H9 (cell line): Measurements from ENCODE around the gene PLA2G12B. TPM values are rescaled to one million over a fixed set of nuclear protein-coding genes. Genes with fewer than 3 reads are reported as not detected.
"Not testable (repeated sequence)": the region's sequence is repeated elsewhere in the genome, so short reads cannot be mapped to it uniquely, and the experiment has no call there.

Source experiments
- DNase-seq: peaks from one replicate; pipeline ENCODE4 v3.0.0-alpha.2; 2017
- H2AFZ ChIP-seq: one replicate; pipeline ENCODE4 v1.6.1; 2013; ENCODE audit warnings: mild to moderate bottlenecking, low read length, control low read depth, moderate library complexity
- H2AK5ac ChIP-seq: 2 replicates; pipeline ENCODE4 v1.6.1; 2013; ENCODE audit warnings: low read length, control low read depth, mixed read lengths; ENCODE audit not compliant: insufficient read length
- H2BK120ac ChIP-seq: one replicate; pipeline ENCODE4 v1.6.1; 2013; ENCODE audit warnings: low read depth, mild to moderate bottlenecking, low read length, control low read depth, inconsistent platforms; ENCODE audit not compliant: poor library complexity, severe bottlenecking
- H2BK12ac ChIP-seq: 2 replicates; pipeline ENCODE4 v1.6.1; 2013; ENCODE audit warnings: low read length, control low read depth, mixed read lengths, low read depth; ENCODE audit not compliant: insufficient read length
- H2BK15ac ChIP-seq: 2 replicates; pipeline ENCODE4 v1.6.1; 2013; ENCODE audit warnings: low read depth, low read length, control low read depth
- H2BK20ac ChIP-seq: one replicate; pipeline ENCODE4 v1.6.1; 2013; ENCODE audit warnings: low read depth, mild to moderate bottlenecking, low read length, control low read depth, inconsistent platforms; ENCODE audit not compliant: poor library complexity, severe bottlenecking
- H2BK5ac ChIP-seq: 2 replicates; pipeline ENCODE4 v1.6.1; 2013; ENCODE audit warnings: low read length, control low read depth, mixed read lengths; ENCODE audit not compliant: insufficient read length
- H3K14ac ChIP-seq: 2 replicates; pipeline ENCODE4 v1.6.1; 2013; ENCODE audit warnings: low read length, control low read depth; ENCODE audit not compliant: insufficient read depth
- H3K18ac ChIP-seq: 2 replicates; pipeline ENCODE4 v1.6.1; 2013; ENCODE audit warnings: low read depth, mild to moderate bottlenecking, mixed read lengths, low read length, control low read depth; ENCODE audit not compliant: insufficient read length
- H3K23ac ChIP-seq: 2 replicates; pipeline ENCODE4 v1.6.1; 2013; ENCODE audit warnings: low read length, control low read depth, mixed read lengths, low read depth; ENCODE audit not compliant: insufficient read length
- H3K23me2 ChIP-seq: 2 replicates; pipeline ENCODE4 v1.6.1; 2013; ENCODE audit warnings: low read depth, mild to moderate bottlenecking, mixed read lengths, low read length, control low read depth; ENCODE audit not compliant: insufficient read length, poor library complexity, severe bottlenecking
- H3K27ac ChIP-seq: 2 replicates; pipeline ENCODE4 v1.5.1; 2013; ENCODE audit warnings: low read length, control low read depth, mixed read lengths, low read depth; ENCODE audit not compliant: insufficient read length
- H3K27me3 ChIP-seq: 2 replicates; pipeline ENCODE4 v1.6.1; 2013; ENCODE audit warnings: low read length, control low read depth, inconsistent platforms; ENCODE audit not compliant: insufficient read depth
- H3K4ac ChIP-seq: 2 replicates; pipeline ENCODE4 v1.6.1; 2013; ENCODE audit warnings: low read depth, mild to moderate bottlenecking, control low read depth, inconsistent platforms, low read length, moderate library complexity
- H3K4me1 ChIP-seq: 2 replicates; pipeline ENCODE4 v1.6.1; 2013; ENCODE audit warnings: low read length, control low read depth, inconsistent platforms; ENCODE audit not compliant: insufficient read depth
- H3K4me2 ChIP-seq: 2 replicates; pipeline ENCODE4 v1.6.1; 2013; ENCODE audit warnings: low read length, control low read depth, mixed read lengths; ENCODE audit not compliant: insufficient read length, insufficient read depth
- H3K56ac ChIP-seq: 2 replicates; pipeline ENCODE4 v1.6.1; 2013; ENCODE audit warnings: low read depth, mild to moderate bottlenecking, mixed read lengths, low read length, control low read depth; ENCODE audit not compliant: insufficient read length
- H3K79me1 ChIP-seq: 2 replicates; pipeline ENCODE4 v1.6.1; 2013; ENCODE audit warnings: low read depth, mild to moderate bottlenecking, moderate library complexity, low read length, control low read depth, inconsistent platforms; ENCODE audit not compliant: insufficient read depth, poor library complexity, severe bottlenecking
- H3K79me2 ChIP-seq: 2 replicates; pipeline ENCODE4 v1.6.1; 2013; ENCODE audit warnings: low read length, control low read depth, inconsistent platforms; ENCODE audit not compliant: insufficient read depth
- H3K9ac ChIP-seq: 2 replicates; pipeline ENCODE4 v1.6.1; 2013; ENCODE audit warnings: low read length, control low read depth, mixed read lengths; ENCODE audit not compliant: insufficient read length; ENCODE audit errors: extremely low read depth
- H3K9me3 ChIP-seq: one replicate; pipeline ENCODE4 v1.6.1; 2013; ENCODE audit warnings: low read depth, low read length, inconsistent platforms; ENCODE audit not compliant: control insufficient read depth
- H3T11ph ChIP-seq: one replicate; pipeline ENCODE4 v1.6.1; 2013; ENCODE audit warnings: mild to moderate bottlenecking, low read length, control low read depth, inconsistent platforms
- H4K20me1 ChIP-seq: one replicate; pipeline ENCODE4 v1.6.1; 2013; ENCODE audit not compliant: control insufficient read depth, insufficient read length, insufficient read depth
- H4K5ac ChIP-seq: 2 replicates; pipeline ENCODE4 v1.6.1; 2013; ENCODE audit warnings: low read depth, mild to moderate bottlenecking, mixed read lengths, low read length, control low read depth; ENCODE audit not compliant: insufficient read length
- H4K8ac ChIP-seq: replicated peaks from 2 replicates; pipeline ENCODE4 v1.6.1; 2013; ENCODE audit warnings: low read length, control low read depth, mixed read lengths, low read depth; ENCODE audit not compliant: insufficient read length
- H4K91ac ChIP-seq: 2 replicates; pipeline ENCODE4 v1.6.1; 2013; ENCODE audit warnings: low read depth, mild to moderate bottlenecking, moderate library complexity, mixed read lengths, low read length, control low read depth; ENCODE audit not compliant: insufficient read length
- H3K27ac Mint-ChIP-seq, 3 experiments: 2 replicates in 2 of 3; 3 replicates in 1 of 3; pipeline ENCODE4 v1.8.0; 2020 to 2021; ENCODE audit warnings: mixed read lengths in 3 of 3, mild to moderate bottlenecking in 1 of 3, moderate library complexity in 1 of 3
- H3K27me3 Mint-ChIP-seq: 2 replicates; pipeline ENCODE4 v1.8.0; 2021; ENCODE audit warnings: low read depth, mild to moderate bottlenecking, moderate library complexity, mixed read lengths
- H3K36me3 Mint-ChIP-seq, 3 experiments: 2 replicates in 2 of 3; 3 replicates in 1 of 3; pipeline ENCODE4 v1.8.0; 2020 to 2021; ENCODE audit warnings: low read depth in 3 of 3, mixed read lengths in 3 of 3; ENCODE audit not compliant: insufficient read depth in 1 of 3
- H3K4me1 Mint-ChIP-seq, 2 experiments: 2 replicates each; pipeline ENCODE4 v1.8.0; 2020; ENCODE audit warnings: mixed read lengths in 2 of 2
- H3K4me3 Mint-ChIP-seq, 2 experiments: 2 replicates in 1 of 2; 3 replicates in 1 of 2; pipeline ENCODE4 v1.8.0; 2020 to 2021; ENCODE audit warnings: mild to moderate bottlenecking in 2 of 2, mixed read lengths in 2 of 2, moderate library complexity in 1 of 2
- H3K9me3 Mint-ChIP-seq, 2 experiments: 2 replicates in 1 of 2; 3 replicates in 1 of 2; pipeline ENCODE4 v1.8.0; 2020; ENCODE audit warnings: mild to moderate bottlenecking in 2 of 2, mixed read lengths in 2 of 2, moderate library complexity in 1 of 2
- WGBS: extraction: QIAGEN DNeasy Blood & Tissue Kit; methylation state at CpG from one replicate; pipeline ENCODE4 v1.1.7; 2013; ENCODE audit warnings: missing lambda C conversion rate, low lambda C conversion rate, mixed read lengths; ENCODE audit not compliant: insufficient read length; ENCODE audit errors: extremely low coverage; 5-methylcytosine and 5-hydroxymethylcytosine counted together
- total RNA-seq: library from RNA; stranded (reverse); gene quantifications from 2 replicates; pipeline ENCODE4 v1.2.1, GENCODE V29; 2021

Gene PLA2G12B
- total RNA-seq, 1 experiment from 2014 or later, result not detected

DNA sequence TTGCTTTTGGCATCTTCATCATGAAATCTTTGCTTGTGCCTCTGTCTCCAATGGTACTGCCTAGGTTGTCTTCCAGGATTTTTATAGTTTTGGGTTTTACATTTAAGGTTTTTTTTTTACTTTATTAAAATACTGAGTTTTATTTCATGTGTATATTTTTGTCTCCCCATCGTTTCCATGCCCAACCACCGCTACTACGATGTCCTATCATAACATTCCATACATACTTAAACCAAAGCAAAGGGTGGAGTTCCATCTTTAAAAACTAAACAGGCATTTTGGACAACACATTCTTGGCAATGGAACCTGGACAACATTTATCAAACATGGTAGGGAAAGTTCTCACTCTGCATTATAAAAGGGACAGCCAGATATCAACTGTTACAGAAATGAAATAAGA lies 37.4 kb downstream of the PLA2G12B start:
- H3K27ac Mint-ChIP-seq, H3K4me3 Mint-ChIP-seq, H2BK5ac ChIP-seq, H3K23ac ChIP-seq, H3K4me2 ChIP-seq, H2BK20ac ChIP-seq, H2AK5ac ChIP-seq, H4K20me1 ChIP-seq, H3T11ph ChIP-seq, H4K8ac ChIP-seq, H3K79me2 ChIP-seq, H3K27ac ChIP-seq, DNase-seq, H3K4me1 Mint-ChIP-seq, H3K27me3 Mint-ChIP-seq, H2BK120ac ChIP-seq, H3K14ac ChIP-seq, H3K27me3 ChIP-seq, H3K9me3 ChIP-seq, H3K23me2 ChIP-seq, H3K18ac ChIP-seq, H3K36me3 Mint-ChIP-seq, H2BK12ac ChIP-seq, H2AFZ ChIP-seq, H3K4me1 ChIP-seq, H3K56ac ChIP-seq, H3K9ac ChIP-seq, H3K79me1 ChIP-seq, H2BK15ac ChIP-seq, H3K4ac ChIP-seq, H4K91ac ChIP-seq, H4K5ac ChIP-seq: not testable (repeated sequence)
- no CpG with 5 or more reads among the region's 3 CpGs for whole genome bisulfite sequencing
- peaks cover 0 to 11% of the 10 kb centered on the region in 2 experiments; a peak in 4 of 5 replicates for H3K9me3 Mint-ChIP-seq
